Pancreas (tissue), 10 donors: ENCODE measurements around the gene AKNAD1. TPM values are rescaled to one million over a fixed set of nuclear protein-coding genes. Genes with fewer than 3 reads are reported as not detected.

Source experiments
- ATAC-seq, 4 donors: fragments of 200-7000 bp; cut with Tn5 transposase; one replicate each; pipeline versions ENCODE4 v1.8.0 to v1.9.1; 2020; ENCODE audit warnings: mild to moderate bottlenecking in 4 of 4, moderate library complexity in 4 of 4
- DNase-seq, 6 donors: peaks; one replicate each; pipeline ENCODE4 v3.0.0-alpha.2; 2020
- FAIRE-seq: peaks from 2 replicates; lab custom pipeline; 2012; peaks lifted over from hg19 to GRCh38; lab: Jason Lieb, UNC
- H3K27ac ChIP-seq, 4 donors: fragments of 200-600 bp; sonication (generic); 1 replicate in 3 of 4; 2 replicates in 1 of 4; pipeline versions ENCODE4 v1.5.0 to v1.8.0; 2020
- H3K27me3 ChIP-seq, 4 donors: fragments of 200-600 bp; one replicate each; pipeline ENCODE4 v1.8.0; 2021
- H3K36me3 ChIP-seq, 3 donors: fragments of 200-600 bp; sonication (generic) in 1 of 3; one replicate each; pipeline versions ENCODE4 v1.5.0 to v1.8.0; 2020 to 2021
- H3K4me1 ChIP-seq, 3 donors: fragments of 200-600 bp; one replicate each; pipeline ENCODE4 v1.8.0; 2021
- H3K4me3 ChIP-seq, 4 donors: fragments of 200-600 bp; sonication (generic) in 2 of 4; one replicate each; pipeline versions ENCODE4 v1.5.0 to v1.8.0; 2020 to 2021
- H3K9me3 ChIP-seq, 4 donors: fragments of 200-600 bp; one replicate each; pipeline ENCODE4 v1.8.0; 2021
- CTCF ChIP-seq, 4 donors: fragments of 200-600 bp; sonication (generic) in 3 of 4; IDR thresholded peaks; one replicate each; pipeline versions ENCODE4 v1.5.0 to v1.8.0; 2021; ENCODE audit warnings: antibody characterized with exemption in 4 of 4
- WGBS, 2 donors: extraction: QIAGEN DNeasy Blood & Tissue Kit; methylation state at CpG; one replicate each; pipeline ENCODE4 v1.1.7; 2013; 5-methylcytosine and 5-hydroxymethylcytosine counted together
- intact Hi-C, 3 donors: fragments of 100-400 bp; cut with DNase I; formaldehyde crosslinking; loops; one replicate each; pipeline versions ENCODE4 v1.11.1 to v1.14.2; 2022
- polyA plus RNA-seq, 2 donors: library from polyadenylated mRNA; stranded (reverse); fragments of 200-250 nt; gene quantifications; one replicate each; pipeline ENCODE4 v1.2.3, GENCODE V29; 2013
- total RNA-seq, 6 donors: library from RNA; stranded (reverse); fragmentation: NEBNext Ultra II Directional in 4 of 6; extraction: Animal tissue kit (Norgen Biotek cat#: 25700) in 4 of 6; gene quantifications; one replicate each; pipeline versions ENCODE4 v1.2.1 to v1.2.4, GENCODE V29; 2021 to 2023
- donor health status: healthy with polysubstance abuse.
- donor health status: DM: no; HTN: no; CAD: no; lungs with moderate emphysema.
- donor health status: DM: no; HTN: no; CAD: no.
- donor health status: control.
- donor health status: control.
- donor health status: Bipolar disorder and iron deficiency.
- donor health status: DM: yes; HTN: yes; CAD: no.
- donor health status: DM: no; HTN: no; CAD: no.
- donor health status: DM: no; HTN: no; CAD: no.
- donor health status: DM: yes; HTN: yes; CAD: no.

The AKNAD1 gene
- total and polyA plus RNA-seq, 8 donors, result 0.23 TPM; not detected in 7

- Histone ChIP-seq H3K4me3 (no peak overlapping the region), H3K27me3 (peaks cover 0 to 2% (median 0%) of the 10 kb centered on the region in 4 donors), H3K36me3 (no peaks in the 10 kb centered on the region), H3K27ac (no peak overlapping the region), H3K4me1 (no peaks in the 10 kb centered on the region), H3K9me3 (no peaks in the 10 kb centered on the region)
- no peak for DNase-seq
- FAIRE-seq, result no peak
- TF ChIP-seq CTCF (IDR thresholded peaks at IDR 0.05), result no peak
- intact Hi-C loops, result no loop called here
- 71 to 86% methylated on average over 4 of the region's 4 CpGs for WGBS, 2 donors
- no peak for ATAC-seq
Observed at GRCh38 chr1:108863984-108864383, 7.1 kb upstream of the AKNAD1 start.

- FAIRE-seq, result no peak
- no peak for ATAC-seq
- Histone ChIP-seq H3K4me1 (no peaks in the 10 kb centered on the region), H3K36me3 (no peaks in the 10 kb centered on the region), H3K9me3 (no peaks in the 10 kb centered on the region), H3K27me3 (peaks cover 0 to 2% (median 0%) of the 10 kb centered on the region in 4 donors), H3K4me3 (no peak overlapping the region), H3K27ac (no peak overlapping the region)
- TF ChIP-seq CTCF (IDR thresholded peaks at IDR 0.05), result no peak
- no peak for DNase-seq
- WGBS, 2 donors, result 96 to 100% methylated on average over 1 of the region's 1 CpG
- intact Hi-C loops, result no loop called here
Observed at GRCh38 chr1:108862698-108863477, 6.0 kb upstream of the AKNAD1 start.

- no peak for FAIRE-seq
- no peak for DNase-seq
- H3K36me3 ChIP-seq, result no peaks in the 10 kb centered on the region
- 64 to 65% methylated on average over 7 of the region's 7 CpGs for WGBS, 2 donors
- intact Hi-C loops, result no loop called here
- no peak overlapping the region for H3K4me3 ChIP-seq
- no peak for ATAC-seq
- H3K4me1 ChIP-seq, result no peaks in the 10 kb centered on the region
- TF ChIP-seq CTCF (IDR thresholded peaks at IDR 0.05), result no peak
- no peak overlapping the region for H3K27ac ChIP-seq
- H3K27me3 ChIP-seq, result peaks cover 0 to 2% (median 0%) of the 10 kb centered on the region in 4 donors
- H3K9me3 ChIP-seq, result no peaks in the 10 kb centered on the region
Observed at GRCh38 chr1:108862017-108862610, 5.2 kb upstream of the AKNAD1 start.

GRCh38 chr1:108861566-108861965 is 4.7 kb upstream of the AKNAD1 start:
- DNase-seq (no peak), FAIRE-seq (no peak), ATAC-seq (no peak)
- H3K9me3 ChIP-seq, result no peaks in the 10 kb centered on the region
- H3K27me3 ChIP-seq, result peaks cover 0 to 2% (median 0%) of the 10 kb centered on the region in 4 donors
- H3K4me3 ChIP-seq, result no peak overlapping the region
- intact Hi-C loops, result no loop called here
- no peak for TF ChIP-seq CTCF (IDR thresholded peaks at IDR 0.05)
- no peak overlapping the region for H3K27ac ChIP-seq
- H3K36me3 ChIP-seq, result no peaks in the 10 kb centered on the region
- WGBS, 2 donors, result 75 to 82% methylated on average over 6 of the region's 6 CpGs
- no peaks in the 10 kb centered on the region for H3K4me1 ChIP-seq
